SJCRH30 (cell line): ENCODE measurements around the gene RBM28. TPM values are rescaled to one million over a fixed set of nuclear protein-coding genes. Genes with fewer than 3 reads are reported as not detected.

Experiments used
- DNase-seq, 2 experiments: peaks; one replicate each; pipeline ENCODE4 v3.0.0-alpha.2; 2015 to 2020
- H3K27ac ChIP-seq: fragments of 250-450 bp; sonication (Bioruptor Pico); 2 replicates; pipeline ENCODE4 v1.5.1; 2020; ENCODE audit warnings: mild to moderate bottlenecking, moderate library complexity
- H3K27me3 ChIP-seq: fragments of 250-450 bp; sonication (Bioruptor Pico); 2 replicates; pipeline ENCODE4 v1.5.1; 2020; ENCODE audit warnings: mild to moderate bottlenecking, moderate library complexity
- H3K36me3 ChIP-seq: fragments of 250-450 bp; sonication (Bioruptor Pico); 2 replicates; pipeline ENCODE4 v1.5.1; 2020; ENCODE audit warnings: mild to moderate bottlenecking, moderate library complexity
- H3K4me1 ChIP-seq: fragments of 250-450 bp; sonication (Bioruptor Pico); 2 replicates; pipeline ENCODE4 v1.5.1; 2020; ENCODE audit warnings: mild to moderate bottlenecking, moderate library complexity
- H3K4me3 ChIP-seq: fragments of 250-450 bp; sonication (Bioruptor Pico); 2 replicates; pipeline ENCODE4 v1.5.1; 2020; ENCODE audit warnings: mild to moderate bottlenecking, moderate library complexity
- H3K9me3 ChIP-seq: fragments of 250-450 bp; sonication (Bioruptor Pico); replicated peaks from 2 replicates; pipeline ENCODE4 v1.5.1; 2020; ENCODE audit warnings: mild to moderate bottlenecking, moderate library complexity
- total RNA-seq: library from RNA; depleted of rRNA; stranded (reverse); fragments of >200 nt; shearing (Covaris generic); gene quantifications from 2 replicates; pipeline ENCODE4 v1.2.3, GENCODE V29; 2014

Gene RBM28
- total RNA-seq, 1 experiment from 2014 or later = 49.7 TPM

GRCh38 chr7:128271942-128272481, 71.7 kb downstream of the RBM28 start:
- Histone ChIP-seq H3K4me1 (peaks cover 2% of the 10 kb centered on the region; the same call in 1 of the 2 replicates), H3K27me3 (no peaks in the 10 kb centered on the region), H3K36me3 (no peaks in the 10 kb centered on the region), H3K4me3 (no peak overlapping the region), H3K27ac (no peak overlapping the region), H3K9me3 (no peaks in the 10 kb centered on the region)
- DNase-seq = no peak

- Histone ChIP-seq H3K36me3 (no peaks in the 10 kb centered on the region), H3K4me1 (peaks cover 7% of the 10 kb centered on the region; the same call in 1 of the 2 replicates), H3K4me3 (no peak overlapping the region), H3K27ac (no peak overlapping the region), H3K9me3 (no peaks in the 10 kb centered on the region), H3K27me3 (no peaks in the 10 kb centered on the region)
- no peak for DNase-seq
These were observed 72.2 kb downstream of the RBM28 start for GRCh38 chr7:128271471-128271941.

- no peaks in the 10 kb centered on the region for H3K27me3 ChIP-seq
- no peak overlapping the region for H3K4me3 ChIP-seq
These were observed 72.9 kb downstream of the RBM28 start for GRCh38 chr7:128270826-128271272.

GRCh38 chr7:128268233-128268632, 75.5 kb downstream of the RBM28 start:
- DNase-seq = no peak
- Histone ChIP-seq H3K36me3 (no peaks in the 10 kb centered on the region), H3K27ac (no peak overlapping the region), H3K9me3 (no peaks in the 10 kb centered on the region), H3K27me3 (no peaks in the 10 kb centered on the region), H3K4me1 (peaks cover 9% of the 10 kb centered on the region; the same call in 1 of the 2 replicates), H3K4me3 (no peak overlapping the region)

More at GRCh38 chr7:128270826-128271272, 72.9 kb downstream of the RBM28 start:
- no peak for DNase-seq
- H3K4me1 ChIP-seq = peaks cover 9% of the 10 kb centered on the region; the same call in 1 of the 2 replicates
- H3K27ac ChIP-seq = no peak overlapping the region
- H3K36me3 ChIP-seq = no peaks in the 10 kb centered on the region
- no peaks in the 10 kb centered on the region for H3K9me3 ChIP-seq

GRCh38 chr7:128267595-128267924, 76.1 kb downstream of the RBM28 start:
- Histone ChIP-seq H3K4me1 (peaks cover 9% of the 10 kb centered on the region; the same call in 1 of the 2 replicates), H3K27ac (peak overlapping the region; percentile 43), H3K27me3 (no peaks in the 10 kb centered on the region), H3K4me3 (peak overlapping the region; percentile 52), H3K9me3 (no peaks in the 10 kb centered on the region), H3K36me3 (no peaks in the 10 kb centered on the region)
- no peak for DNase-seq

- H3K9me3 ChIP-seq = no peaks in the 10 kb centered on the region
- no peaks in the 10 kb centered on the region for H3K27me3 ChIP-seq
- peak; percentile 85 for DNase-seq
- H3K36me3 ChIP-seq = no peaks in the 10 kb centered on the region
- peak overlapping the region; percentile 43 for H3K27ac ChIP-seq
- H3K4me1 ChIP-seq = peaks cover 9% of the 10 kb centered on the region; the same call in 1 of the 2 replicates
- peak overlapping the region; percentile 52 for H3K4me3 ChIP-seq
These were observed 76.7 kb downstream of the RBM28 start for GRCh38 chr7:128266883-128267594.

GRCh38 chr7:128266529-128266882, 77.2 kb downstream of the RBM28 start:
- H3K27ac ChIP-seq = peak overlapping the region; percentile 43; the same call in 1 of the 2 replicates
- no peak for DNase-seq
- peaks cover 9% of the 10 kb centered on the region; the same call in 1 of the 2 replicates for H3K4me1 ChIP-seq
- H3K9me3 ChIP-seq = no peaks in the 10 kb centered on the region
- H3K36me3 ChIP-seq = no peaks in the 10 kb centered on the region
- no peaks in the 10 kb centered on the region for H3K27me3 ChIP-seq
- peak overlapping the region; percentile 52 for H3K4me3 ChIP-seq

GRCh38 chr7:128265906-128266300, 77.8 kb downstream of the RBM28 start:
- Histone ChIP-seq H3K36me3 (no peaks in the 10 kb centered on the region), H3K4me1 (peaks cover 9% of the 10 kb centered on the region; the same call in 1 of the 2 replicates), H3K27me3 (no peaks in the 10 kb centered on the region), H3K4me3 (no peak overlapping the region), H3K27ac (no peak overlapping the region), H3K9me3 (no peaks in the 10 kb centered on the region)
- DNase-seq = no peak

GRCh38 chr7:128265156-128265905, 78.4 kb downstream of the RBM28 start:
- H3K27ac ChIP-seq = no peak overlapping the region
- H3K9me3 ChIP-seq = no peaks in the 10 kb centered on the region
- H3K4me1 ChIP-seq = peaks cover 9% of the 10 kb centered on the region; the same call in 1 of the 2 replicates
- H3K4me3 ChIP-seq = no peak overlapping the region
- H3K27me3 ChIP-seq = no peaks in the 10 kb centered on the region
- H3K36me3 ChIP-seq = no peaks in the 10 kb centered on the region
- no peak for DNase-seq

GRCh38 chr7:128264477-128264876, 79.2 kb downstream of the RBM28 start:
- Histone ChIP-seq H3K36me3 (no peaks in the 10 kb centered on the region), H3K4me1 (peaks cover 14% of the 10 kb centered on the region), H3K9me3 (no peaks in the 10 kb centered on the region), H3K27ac (no peak overlapping the region), H3K27me3 (no peaks in the 10 kb centered on the region), H3K4me3 (no peak overlapping the region)
- DNase-seq = no peak

- peak; percentile 21 to 52 for DNase-seq
- Histone ChIP-seq H3K36me3 (no peaks in the 10 kb centered on the region), H3K27ac (no peak overlapping the region), H3K9me3 (no peaks in the 10 kb centered on the region), H3K4me1 (peaks cover 19% of the 10 kb centered on the region), H3K4me3 (no peak overlapping the region), H3K27me3 (no peaks in the 10 kb centered on the region)
These were observed 80.3 kb downstream of the RBM28 start for GRCh38 chr7:128263420-128263819.

- H3K27ac ChIP-seq = no peak overlapping the region
- DNase-seq = no peak
- H3K9me3 ChIP-seq = no peaks in the 10 kb centered on the region
- no peaks in the 10 kb centered on the region for H3K36me3 ChIP-seq
- no peaks in the 10 kb centered on the region for H3K27me3 ChIP-seq
- H3K4me3 ChIP-seq = no peak overlapping the region
- peaks cover 19% of the 10 kb centered on the region for H3K4me1 ChIP-seq
These were observed 81.3 kb downstream of the RBM28 start for GRCh38 chr7:128262273-128263028.

GRCh38 chr7:128260069-128260795, 83.5 kb downstream of the RBM28 start:
- Histone ChIP-seq H3K4me1 (peaks cover 10% of the 10 kb centered on the region), H3K4me3 (no peak overlapping the region), H3K27me3 (no peaks in the 10 kb centered on the region), H3K36me3 (no peaks in the 10 kb centered on the region), H3K9me3 (no peaks in the 10 kb centered on the region), H3K27ac (no peak overlapping the region)
- no peak for DNase-seq
